CD14-positive monocyte (primary cell): ENCODE results near the gene WFIKKN2. TPM values are rescaled to one million over a fixed set of nuclear protein-coding genes. Genes with fewer than 3 reads are reported as not detected.
A peak's percentile ranks its signal among the peaks of the same experiment; 100 is the strongest.

Source experiments
- DNase-seq, 3 donors: peaks; one replicate each; pipeline ENCODE4 v3.0.0-alpha.2; 2011 to 2022
- H2AFZ ChIP-seq: 2 replicates; pipeline ENCODE4 v1.6.0; 2012; ENCODE audit warnings: mild to moderate bottlenecking, low read depth, low read length, inconsistent platforms; ENCODE audit not compliant: insufficient read depth, poor library complexity, severe bottlenecking
- H3K27ac ChIP-seq, 2 donors: 1 replicate in 1 of 2; 2 replicates in 1 of 2; pipeline ENCODE4 v1.5.1; 2012 to 2013; ENCODE audit warnings: low read length in 2 of 2, control low read depth in 1 of 2, inconsistent platforms in 1 of 2, low read depth in 1 of 2, mild to moderate bottlenecking in 1 of 2
- H3K27me3 ChIP-seq, 2 donors: one replicate each; pipeline versions ENCODE4 v1.6.0 to v1.6.1; 2011 to 2013; ENCODE audit warnings: low read length in 2 of 2; ENCODE audit not compliant: control insufficient read depth in 2 of 2, insufficient read depth in 2 of 2
- H3K36me3 ChIP-seq, 2 donors: replicated peaks in 1 of 2; 1 replicate in 1 of 2; 2 replicates in 1 of 2; pipeline versions ENCODE4 v1.5.1 to v1.6.1; 2012 to 2013; ENCODE audit warnings: low read length in 2 of 2, control low read depth in 1 of 2, inconsistent platforms in 1 of 2, mild to moderate bottlenecking in 1 of 2; ENCODE audit not compliant: insufficient read depth in 2 of 2, control insufficient read depth in 1 of 2
- H3K4me1 ChIP-seq, 2 donors: 1 replicate in 1 of 2; 2 replicates in 1 of 2; pipeline versions ENCODE4 v1.5.1 to v1.6.1; 2012 to 2013; ENCODE audit warnings: low read length in 2 of 2, control low read depth in 1 of 2, inconsistent platforms in 1 of 2, mild to moderate bottlenecking in 1 of 2, moderate library complexity in 1 of 2; ENCODE audit not compliant: insufficient read depth in 2 of 2, control insufficient read depth in 1 of 2
- H3K4me2 ChIP-seq: replicated peaks from 2 replicates; pipeline ENCODE3; 2012; ENCODE audit warnings: low read length, moderate library complexity, mild to moderate bottlenecking; ENCODE audit not compliant: poor library complexity, severe bottlenecking; ENCODE audit errors: extremely low read depth
- H3K4me3 ChIP-seq, 3 experiments: fragments of 200-600 bp in 1 of 3; sonication (generic) in 1 of 3; replicated peaks in 1 of 3; 1 replicate in 2 of 3; 2 replicates in 1 of 3; pipeline ENCODE4 v1.5.1; 2011 to 2013; ENCODE audit warnings: low read length in 3 of 3, mild to moderate bottlenecking in 3 of 3, control low read depth in 2 of 3, low read depth in 2 of 3, inconsistent platforms in 1 of 3, moderate library complexity in 1 of 3
- H3K79me2 ChIP-seq: 2 replicates; pipeline ENCODE4 v1.6.0; 2012; ENCODE audit warnings: mild to moderate bottlenecking, control low read depth, inconsistent platforms, low read length, moderate library complexity; ENCODE audit not compliant: insufficient read depth
- H3K9ac ChIP-seq: 2 replicates; pipeline ENCODE4 v1.6.0; 2017; ENCODE audit warnings: low read length, mild to moderate bottlenecking; ENCODE audit not compliant: insufficient read depth, poor library complexity, severe bottlenecking
- H3K9me3 ChIP-seq, 2 donors: replicated peaks in 1 of 2; 1 replicate in 1 of 2; 2 replicates in 1 of 2; pipeline versions ENCODE4 v1.5.1 to v1.6.1; 2012 to 2013; ENCODE audit warnings: low read length in 2 of 2, control low read depth in 1 of 2; ENCODE audit not compliant: control insufficient read depth in 1 of 2, insufficient read depth in 1 of 2
- H4K20me1 ChIP-seq: 2 replicates; pipeline ENCODE4 v1.6.0; 2012; ENCODE audit warnings: mild to moderate bottlenecking, low read length, control low read depth, moderate library complexity; ENCODE audit not compliant: insufficient read depth
- H3K27ac Mint-ChIP-seq, 7 donors: one replicate each; pipeline ENCODE4 v1.8.0; 2020; ENCODE audit warnings: mild to moderate bottlenecking in 7 of 7, mixed read lengths in 7 of 7, moderate library complexity in 6 of 7, inconsistent platforms in 2 of 7
- H3K27me3 Mint-ChIP-seq, 3 donors: one replicate each; pipeline ENCODE4 v1.8.0; 2021 to 2022; ENCODE audit warnings: low read depth in 3 of 3, mild to moderate bottlenecking in 3 of 3, mixed read lengths in 3 of 3, moderate library complexity in 3 of 3, inconsistent platforms in 1 of 3
- H3K36me3 Mint-ChIP-seq, 2 donors: one replicate each; pipeline ENCODE4 v1.8.0; 2020; ENCODE audit warnings: mixed read lengths in 2 of 2, inconsistent platforms in 1 of 2, mild to moderate bottlenecking in 1 of 2
- H3K4me1 Mint-ChIP-seq: one replicate; pipeline ENCODE4 v1.8.0; 2020; ENCODE audit warnings: mild to moderate bottlenecking, mixed read lengths
- H3K4me3 Mint-ChIP-seq, 2 donors: one replicate each; pipeline ENCODE4 v1.8.0; 2020; ENCODE audit warnings: mild to moderate bottlenecking in 2 of 2, mixed read lengths in 2 of 2, moderate library complexity in 1 of 2
- H3K9me3 Mint-ChIP-seq, 7 donors: one replicate each; pipeline ENCODE4 v1.8.0; 2020 to 2022; ENCODE audit warnings: mixed read lengths in 7 of 7, mild to moderate bottlenecking in 6 of 7, moderate library complexity in 6 of 7, inconsistent platforms in 2 of 7
- CTCF ChIP-seq: fragments of 200-600 bp; IDR thresholded peaks from one replicate; pipeline ENCODE4 v1.8.0; 2022; ENCODE audit warnings: antibody characterized with exemption, mild to moderate bottlenecking
- WGBS: methylation state at CpG from one replicate; pipeline ENCODE4 v1.1.5; 2013; ENCODE audit warnings: missing lambda C conversion rate; ENCODE audit not compliant: insufficient coverage; 5-methylcytosine and 5-hydroxymethylcytosine counted together
- intact Hi-C, 2 donors: fragments of 100-400 bp; cut with micrococcal nuclease; formaldehyde crosslinking; loops; one replicate each; pipeline versions ENCODE4 v1.15.0 to v1.15.1; 2023
- polyA plus RNA-seq, 3 donors: library from polyadenylated mRNA; depleted of rRNA in 1 of 3; unstranded in 2 of 3; stranded (reverse) in 1 of 3; fragments of 300-500 nt in 2 of 3; fragments of >200 nt in 1 of 3; fragmentation: Illumina TruSeq in 2 of 3; gene quantifications; 1 replicate in 2 of 3; 2 replicates in 1 of 3; pipeline ENCODE4 v1.2.3, GENCODE V29; 2012 to 2021

Gene WFIKKN2
- polyA plus RNA-seq, 3 donors: 0.03 TPM; not detected in 2

- H3K9ac ChIP-seq: no peak overlapping the region
- Mint-ChIP-seq H3K27ac (no peak overlapping the region), H3K36me3 (no peaks in the 10 kb centered on the region), H3K4me3 (no peak overlapping the region), H3K27me3 (peaks cover 0 to 11% (median 3%) of the 10 kb centered on the region in 3 donors), H3K9me3 (peaks cover 0 to 1% (median 0%) of the 10 kb centered on the region in 7 donors), H3K4me1 (peaks cover 23% of the 10 kb centered on the region)
- no peak overlapping the region for H3K27ac ChIP-seq
- DNase-seq: no peak
- H3K79me2 ChIP-seq: no peaks in the 10 kb centered on the region
- no peaks in the 10 kb centered on the region for H4K20me1 ChIP-seq
- H3K4me3 ChIP-seq: no peak overlapping the region
- no peaks in the 10 kb centered on the region for H3K9me3 ChIP-seq
- 97% methylated on average over 7 of the region's 7 CpGs for WGBS
- no peaks in the 10 kb centered on the region for H3K36me3 ChIP-seq
- no peak for TF ChIP-seq CTCF
- intact Hi-C loops: loop anchor here in 1 of 2 donors (5.0 kb wide), 1 partner anchor 170 kb away; no protein-coding TSS in a partner anchor
- H3K4me2 ChIP-seq: no peak overlapping the region
- no peaks in the 10 kb centered on the region for H3K27me3 ChIP-seq
- H2AFZ ChIP-seq: no peak overlapping the region
- peaks cover 22 to 26% of the 10 kb centered on the region in 2 donors for H3K4me1 ChIP-seq
Measured at GRCh38 chr17:50787106-50787505, 48.3 kb upstream of the WFIKKN2 start.

- H3K4me3 Mint-ChIP-seq: peak overlapping the region; percentile 59 to 85
- 0% methylated on average over 4 of the region's 6 CpGs for WGBS
Measured at GRCh38 chr17:50790618-50791017, 44.8 kb upstream of the WFIKKN2 start.

More at GRCh38 chr17:50790618-50791017, 44.8 kb upstream of the WFIKKN2 start:
- Mint-ChIP-seq H3K27me3 (peaks cover 0 to 16% (median 7%) of the 10 kb centered on the region in 3 donors), H3K9me3 (peaks cover 0 to 1% (median 0%) of the 10 kb centered on the region in 7 donors), H3K4me1 (peaks cover 41% of the 10 kb centered on the region), H3K27ac (peak overlapping the region in 6 of 7 donors; percentile 44 to 87 (median 80)), H3K36me3 (no peaks in the 10 kb centered on the region)
- peak overlapping the region; percentile 49 for H3K4me2 ChIP-seq
- peak overlapping the region in 1 of 3 experiments; percentile 44 for H3K4me3 ChIP-seq
- H3K27ac ChIP-seq: peak overlapping the region; percentile 25 to 53
- H3K9ac ChIP-seq: no peak overlapping the region
- H2AFZ ChIP-seq: peak overlapping the region; percentile 21
- peaks cover 39 to 46% of the 10 kb centered on the region in 2 donors for H3K4me1 ChIP-seq
- H4K20me1 ChIP-seq: no peaks in the 10 kb centered on the region
- H3K36me3 ChIP-seq: no peaks in the 10 kb centered on the region
- peak in 2 of 3 donors; percentile 45 to 57 for DNase-seq
- H3K27me3 ChIP-seq: no peaks in the 10 kb centered on the region
- no peaks in the 10 kb centered on the region for H3K79me2 ChIP-seq
- intact Hi-C loops: no loop called here
- no peak for TF ChIP-seq CTCF
- H3K9me3 ChIP-seq: no peaks in the 10 kb centered on the region
